Fibroblast of lung (primary cell): ENCODE data around the gene CD101. TPM values are rescaled to one million over a fixed set of nuclear protein-coding genes. Genes with fewer than 3 reads are reported as not detected.

Experiments
- DNase-seq, 2 donors: peaks; one replicate each; pipeline versions ENCODE4 v3.0.0 to v3.0.0-alpha.2; 2010; ENCODE audit warnings: low read depth in 2 of 2
- H2AFZ ChIP-seq: 2 replicates; pipeline ENCODE4 v1.5.1; 2012; ENCODE audit warnings: low read length, control low read depth, inconsistent platforms
- H3K27ac ChIP-seq: 2 replicates; pipeline ENCODE4 v1.5.1; 2011; ENCODE audit warnings: low read length, control low read depth; ENCODE audit not compliant: insufficient read depth
- H3K27me3 ChIP-seq: 2 replicates; pipeline ENCODE4 v1.5.1; 2011; ENCODE audit warnings: mild to moderate bottlenecking, low read length; ENCODE audit not compliant: control insufficient read depth, insufficient read depth
- H3K36me3 ChIP-seq: 2 replicates; pipeline ENCODE4 v1.5.1; 2011; ENCODE audit warnings: low read length; ENCODE audit not compliant: control insufficient read depth, insufficient read depth
- H3K4me1 ChIP-seq: 2 replicates; pipeline ENCODE4 v1.5.1; 2011; ENCODE audit warnings: low read length; ENCODE audit not compliant: control insufficient read depth, insufficient read depth; ENCODE audit errors: extremely low read depth
- H3K4me2 ChIP-seq: 2 replicates; pipeline ENCODE4 v1.5.1; 2011; ENCODE audit warnings: low read length, control low read depth; ENCODE audit not compliant: insufficient read depth; ENCODE audit errors: extremely low read depth
- H3K4me3 ChIP-seq, 4 experiments: fragments of 200-600 bp in 1 of 4; sonication (generic) in 1 of 4; replicated peaks in 1 of 4; 2 replicates each; pipeline ENCODE4 v1.5.1; 2011 to 2016; ENCODE audit warnings: low read length in 4 of 4, low read depth in 3 of 4, mild to moderate bottlenecking in 3 of 4, control low read depth in 2 of 4, inconsistent platforms in 1 of 4, mixed read lengths in 1 of 4; ENCODE audit not compliant: insufficient read depth in 1 of 4; ENCODE audit errors: control extremely low read depth in 1 of 4
- H3K79me2 ChIP-seq: 2 replicates; pipeline ENCODE4 v1.5.1; 2012; ENCODE audit warnings: mild to moderate bottlenecking, low read length, inconsistent platforms; ENCODE audit not compliant: control insufficient read depth, insufficient read depth
- H3K9ac ChIP-seq: 2 replicates; pipeline ENCODE4 v1.5.1; 2011; ENCODE audit warnings: mild to moderate bottlenecking, low read length, control low read depth; ENCODE audit not compliant: insufficient read depth
- H3K9me3 ChIP-seq: 2 replicates; pipeline ENCODE4 v1.5.1; 2012; ENCODE audit warnings: low read depth, low read length; ENCODE audit not compliant: control insufficient read depth, insufficient read depth
- H4K20me1 ChIP-seq: 2 replicates; pipeline ENCODE4 v1.5.1; 2011; ENCODE audit warnings: low read length; ENCODE audit not compliant: control insufficient read depth, insufficient read depth; ENCODE audit errors: extremely low read depth
- EZH2 ChIP-seq: IDR thresholded peaks from 2 replicates; pipeline ENCODE4 v1.5.1; 2012; ENCODE audit warnings: low read length, control low read depth, mild to moderate bottlenecking; ENCODE audit errors: missing control alignments
- polyA plus RNA-seq, 2 donors: library from polyadenylated mRNA; depleted of rRNA in 1 of 2; stranded (reverse) in 1 of 2; unstranded in 1 of 2; fragments of >200 nt; gene quantifications; 2 replicates each; pipeline ENCODE4 v1.2.1, GENCODE V29; 2011 to 2012; ENCODE audit warnings: missing spikeins in 1 of 2
- total RNA-seq: library from RNA; depleted of rRNA; stranded (reverse); fragments of >200 nt; gene quantifications from 2 replicates; pipeline ENCODE4 v1.2.1, GENCODE V29; 2014
- TF ChIP-seq, protein P1 (sequence below), 2 donors: IDR thresholded peaks in 1 of 2; conservative IDR thresholded peaks in 1 of 2; 1 replicate in 1 of 2; 2 replicates in 1 of 2; pipeline ENCODE4 v1.5.1; 2011 to 2012; ENCODE audit warnings: low read length in 2 of 2, control low read depth in 1 of 2, inconsistent platforms in 1 of 2, low read depth in 1 of 2, mild to moderate bottlenecking in 1 of 2

Gene CD101
- total and polyA plus RNA-seq, 2 donors (not counting 1 experiment from before 2014, with no cell fraction given), result not detected

DNA sequence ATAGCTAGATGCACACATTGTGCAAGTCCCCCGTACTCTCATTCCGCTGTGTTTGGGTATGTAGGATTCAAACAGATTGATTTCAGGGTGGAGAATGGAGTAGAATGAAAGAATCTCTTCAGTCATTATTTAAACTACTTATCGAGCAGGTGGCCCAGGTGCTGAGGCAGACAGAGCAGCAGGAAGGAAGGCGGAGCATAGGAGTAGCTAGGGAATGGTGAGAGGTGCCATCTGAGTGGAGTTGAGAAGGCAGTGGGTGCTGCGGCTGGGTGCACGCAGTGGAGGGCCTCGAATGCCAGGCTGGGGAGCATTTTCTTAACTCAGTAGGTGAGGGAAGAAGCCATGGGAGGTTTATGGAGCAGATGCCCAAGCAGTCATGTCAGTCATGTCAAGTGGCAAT, 45.2 kb upstream of the CD101 start:
- Histone ChIP-seq H3K4me2 (no peak overlapping the region), H3K36me3 (no peaks in the 10 kb centered on the region), H3K9ac (no peak overlapping the region), H3K27me3 (no peaks in the 10 kb centered on the region), H3K4me1 (no peaks in the 10 kb centered on the region), H3K27ac (no peak overlapping the region), H3K79me2 (no peaks in the 10 kb centered on the region), H2AFZ (no peak overlapping the region), H3K9me3 (no peaks in the 10 kb centered on the region), H3K4me3 (no peak overlapping the region), H4K20me1 (no peaks in the 10 kb centered on the region)
- TF ChIP-seq EZH2, result no peak
- TF ChIP-seq, protein P1, sequence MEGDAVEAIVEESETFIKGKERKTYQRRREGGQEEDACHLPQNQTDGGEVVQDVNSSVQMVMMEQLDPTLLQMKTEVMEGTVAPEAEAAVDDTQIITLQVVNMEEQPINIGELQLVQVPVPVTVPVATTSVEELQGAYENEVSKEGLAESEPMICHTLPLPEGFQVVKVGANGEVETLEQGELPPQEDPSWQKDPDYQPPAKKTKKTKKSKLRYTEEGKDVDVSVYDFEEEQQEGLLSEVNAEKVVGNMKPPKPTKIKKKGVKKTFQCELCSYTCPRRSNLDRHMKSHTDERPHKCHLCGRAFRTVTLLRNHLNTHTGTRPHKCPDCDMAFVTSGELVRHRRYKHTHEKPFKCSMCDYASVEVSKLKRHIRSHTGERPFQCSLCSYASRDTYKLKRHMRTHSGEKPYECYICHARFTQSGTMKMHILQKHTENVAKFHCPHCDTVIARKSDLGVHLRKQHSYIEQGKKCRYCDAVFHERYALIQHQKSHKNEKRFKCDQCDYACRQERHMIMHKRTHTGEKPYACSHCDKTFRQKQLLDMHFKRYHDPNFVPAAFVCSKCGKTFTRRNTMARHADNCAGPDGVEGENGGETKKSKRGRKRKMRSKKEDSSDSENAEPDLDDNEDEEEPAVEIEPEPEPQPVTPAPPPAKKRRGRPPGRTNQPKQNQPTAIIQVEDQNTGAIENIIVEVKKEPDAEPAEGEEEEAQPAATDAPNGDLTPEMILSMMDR (conservative IDR thresholded peaks at IDR 0.05 in 1 of 2, IDR thresholded peaks at IDR 0.05 in 1 of 2; ENCODE audit: low read depth in 1 of 2, low read length in 2 of 2), result no peak
- no peak for DNase-seq

DNA sequence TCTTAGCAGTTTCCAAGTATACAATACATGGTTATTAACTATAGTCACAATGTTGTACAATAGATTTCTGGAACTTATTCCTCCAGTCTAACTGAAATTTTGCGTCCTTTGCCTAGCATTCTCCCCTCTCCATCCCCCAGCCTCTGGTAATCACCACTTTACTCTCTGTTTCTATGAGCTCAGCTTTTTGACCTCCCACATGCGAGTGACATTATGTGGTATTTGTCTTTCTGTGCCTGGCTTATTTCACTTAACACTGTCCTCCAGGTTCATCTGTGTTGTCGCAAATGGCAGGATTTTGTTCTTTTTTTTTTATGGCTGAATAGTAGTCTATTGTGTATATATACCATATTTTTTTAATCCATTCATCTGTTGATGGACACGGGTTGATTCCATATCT, 43.9 kb upstream of the CD101 start:
- no peaks in the 10 kb centered on the region for H3K79me2 ChIP-seq
- H3K4me2 ChIP-seq, result no peak overlapping the region
- H3K9me3 ChIP-seq, result no peaks in the 10 kb centered on the region
- no peak overlapping the region for H2AFZ ChIP-seq
- H4K20me1 ChIP-seq, result no peaks in the 10 kb centered on the region
- H3K27ac ChIP-seq, result no peak overlapping the region
- no peak for TF ChIP-seq EZH2
- TF ChIP-seq, protein P1 (conservative IDR thresholded peaks at IDR 0.05 in 1 of 2, IDR thresholded peaks at IDR 0.05 in 1 of 2; ENCODE audit: low read depth in 1 of 2, low read length in 2 of 2), result no peak
- no peak overlapping the region for H3K4me3 ChIP-seq
- DNase-seq, result no peak
- no peaks in the 10 kb centered on the region for H3K36me3 ChIP-seq
- H3K9ac ChIP-seq, result no peak overlapping the region
- H3K4me1 ChIP-seq, result no peaks in the 10 kb centered on the region
- no peaks in the 10 kb centered on the region for H3K27me3 ChIP-seq

DNA sequence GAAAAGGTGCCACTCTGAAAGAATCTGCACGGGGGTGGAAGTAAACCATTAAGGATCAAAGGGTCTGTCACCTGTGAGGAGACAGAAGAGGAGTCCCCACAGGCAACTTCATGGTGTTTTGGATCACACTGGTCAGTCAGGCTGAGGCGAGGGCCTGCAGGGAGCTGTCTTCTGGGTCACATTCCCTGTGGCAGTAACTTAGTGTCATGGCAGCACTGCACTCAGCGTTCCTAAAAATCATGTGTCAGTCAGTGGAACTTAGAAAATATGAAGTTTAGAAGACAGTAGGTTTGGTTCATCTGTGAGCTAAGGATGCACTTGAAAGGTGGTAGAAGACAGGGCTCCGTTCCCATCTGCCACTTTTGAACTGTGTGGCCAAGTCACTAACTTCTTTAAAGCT, 43.5 kb upstream of the CD101 start:
- Histone ChIP-seq H3K27me3 (no peaks in the 10 kb centered on the region), H3K9ac (no peak overlapping the region), H3K27ac (no peak overlapping the region), H3K36me3 (no peaks in the 10 kb centered on the region), H4K20me1 (no peaks in the 10 kb centered on the region), H3K4me3 (no peak overlapping the region), H3K4me1 (no peaks in the 10 kb centered on the region), H3K79me2 (no peaks in the 10 kb centered on the region), H3K9me3 (no peaks in the 10 kb centered on the region), H2AFZ (no peak overlapping the region), H3K4me2 (no peak overlapping the region)
- TF ChIP-seq, protein P1 (conservative IDR thresholded peaks at IDR 0.05 in 1 of 2, IDR thresholded peaks at IDR 0.05 in 1 of 2; ENCODE audit: low read depth in 1 of 2, low read length in 2 of 2), result no peak
- TF ChIP-seq EZH2, result no peak
- no peak for DNase-seq
